ENCODE measurements around the gene SETD2. TPM values are rescaled to one million over a fixed set of nuclear protein-coding genes. Genes with fewer than 3 reads are reported as not detected.

The SETD2 gene
- total RNA-seq, 2 experiments from 2014 or later: 87.3 to 87.4 TPM

GRCh38 chr3:47161983-47162696, 1.8 kb downstream of the SETD2 start:
- Histone ChIP-seq H3K9me3 (ENCODE audit: control insufficient read depth in 1 of 2, insufficient read depth in 1 of 2, low read length in 2 of 2) (no peaks in the 10 kb centered on the region), H3K27ac (ENCODE audit: low read depth in 1 of 2, low read length in 2 of 2) (peak overlapping the region in 1 of 2 donors; percentile 3), H3K4me3 (ENCODE audit: low read length) (peak overlapping the region; percentile 93), H3K4me1 (ENCODE audit: insufficient read depth, low read length) (peaks cover 54% of the 10 kb centered on the region), H3K36me3 (ENCODE audit: insufficient read depth, low read length) (no peaks in the 10 kb centered on the region), H3K27me3 (ENCODE audit: control insufficient read depth in 1 of 2, insufficient read depth in 2 of 2, low read length in 2 of 2) (no peaks in the 10 kb centered on the region)
- H3K4me3 Mint-ChIP-seq: peak overlapping the region; percentile 99
- POLR2A ChIA-PET: interaction anchor here (0.9 to 3.2 kb wide), 3 partner anchors 10 to 219 kb away, joined by 3 to 22 read pairs (median 20); partner anchors contain the start of gene PTPN23
- TF ChIP-seq, protein P1, sequence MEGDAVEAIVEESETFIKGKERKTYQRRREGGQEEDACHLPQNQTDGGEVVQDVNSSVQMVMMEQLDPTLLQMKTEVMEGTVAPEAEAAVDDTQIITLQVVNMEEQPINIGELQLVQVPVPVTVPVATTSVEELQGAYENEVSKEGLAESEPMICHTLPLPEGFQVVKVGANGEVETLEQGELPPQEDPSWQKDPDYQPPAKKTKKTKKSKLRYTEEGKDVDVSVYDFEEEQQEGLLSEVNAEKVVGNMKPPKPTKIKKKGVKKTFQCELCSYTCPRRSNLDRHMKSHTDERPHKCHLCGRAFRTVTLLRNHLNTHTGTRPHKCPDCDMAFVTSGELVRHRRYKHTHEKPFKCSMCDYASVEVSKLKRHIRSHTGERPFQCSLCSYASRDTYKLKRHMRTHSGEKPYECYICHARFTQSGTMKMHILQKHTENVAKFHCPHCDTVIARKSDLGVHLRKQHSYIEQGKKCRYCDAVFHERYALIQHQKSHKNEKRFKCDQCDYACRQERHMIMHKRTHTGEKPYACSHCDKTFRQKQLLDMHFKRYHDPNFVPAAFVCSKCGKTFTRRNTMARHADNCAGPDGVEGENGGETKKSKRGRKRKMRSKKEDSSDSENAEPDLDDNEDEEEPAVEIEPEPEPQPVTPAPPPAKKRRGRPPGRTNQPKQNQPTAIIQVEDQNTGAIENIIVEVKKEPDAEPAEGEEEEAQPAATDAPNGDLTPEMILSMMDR (IDR thresholded peaks at IDR 0.05): no peak
- H3K9me3 Mint-ChIP-seq: no peaks in the 10 kb centered on the region
- CTCF ChIA-PET: no interaction called here
- H3K36me3 Mint-ChIP-seq (ENCODE audit: low read depth): peaks cover 29% of the 10 kb centered on the region
- peak in 1 of 14 experiments; percentile 25 for DNase-seq
- peak overlapping the region; percentile 96 for H3K27ac Mint-ChIP-seq
- ATAC-seq (ENCODE audit: poor library complexity): no peak
- intact Hi-C loops (cut with DNase I, micrococcal nuclease): loop anchor here (5.0 to 10.0 kb wide), 7 partner anchors 40 to 623 kb away; partner anchors contain the start of genes ALS2CL (in 1 of the 2), ELP6 (in 1 of the 2) and SMARCC1 (in 1 of the 2)
- H3K4me1 Mint-ChIP-seq (ENCODE audit: low read depth): peaks cover 74% of the 10 kb centered on the region
- no peaks in the 10 kb centered on the region for H3K27me3 Mint-ChIP-seq

GRCh38 chr3:47159820-47160219, 4.1 kb downstream of the SETD2 start:
- intact Hi-C loops (cut with DNase I, micrococcal nuclease): loop anchor here (5.0 to 10.0 kb wide), 7 partner anchors 38 to 625 kb away; partner anchors contain the start of genes ALS2CL (in 1 of the 2), ELP6 (in 1 of the 2) and SMARCC1 (in 1 of the 2)
- Histone ChIP-seq H3K27me3 (ENCODE audit: control insufficient read depth in 1 of 2, insufficient read depth in 2 of 2, low read length in 2 of 2) (no peaks in the 10 kb centered on the region), H3K27ac (ENCODE audit: low read depth in 1 of 2, low read length in 2 of 2) (no peak overlapping the region), H3K4me1 (ENCODE audit: insufficient read depth, low read length) (peaks cover 49% of the 10 kb centered on the region), H3K36me3 (ENCODE audit: insufficient read depth, low read length) (no peaks in the 10 kb centered on the region), H3K9me3 (ENCODE audit: control insufficient read depth in 1 of 2, insufficient read depth in 1 of 2, low read length in 2 of 2) (no peaks in the 10 kb centered on the region), H3K4me3 (ENCODE audit: low read length) (no peak overlapping the region)
- ATAC-seq (ENCODE audit: poor library complexity) (no peak), DNase-seq (no peak)
- Mint-ChIP-seq H3K27me3 (no peaks in the 10 kb centered on the region), H3K4me1 (ENCODE audit: low read depth) (peaks cover 78% of the 10 kb centered on the region), H3K36me3 (ENCODE audit: low read depth) (peaks cover 34% of the 10 kb centered on the region), H3K27ac (no peak overlapping the region), H3K9me3 (no peaks in the 10 kb centered on the region), H3K4me3 (peak overlapping the region; percentile 53)
- POLR2A ChIA-PET: interaction anchor here (1.0 kb wide), 1 partner anchor 16 kb away, joined by 3 read pairs; no protein-coding TSS in a partner anchor
- TF ChIP-seq, protein P1 (IDR thresholded peaks at IDR 0.05): no peak
- CTCF ChIA-PET: no interaction called here

- intact Hi-C loops (cut with DNase I, micrococcal nuclease): no loop called here
Observed at GRCh38 chr3:47158208-47158607, 5.7 kb downstream of the SETD2 start.

More at GRCh38 chr3:47158208-47158607, 5.7 kb downstream of the SETD2 start:
- peak overlapping the region; percentile 53 for H3K4me3 Mint-ChIP-seq
- H3K27ac Mint-ChIP-seq: peak overlapping the region; percentile 48
- peaks cover 91% of the 10 kb centered on the region for H3K4me1 Mint-ChIP-seq (ENCODE audit: low read depth)
- no peak overlapping the region for H3K4me3 ChIP-seq (ENCODE audit: low read length)
- POLR2A ChIA-PET: no interaction called here
- ATAC-seq (ENCODE audit: poor library complexity) (no peak), DNase-seq (no peak)
- no peaks in the 10 kb centered on the region for H3K9me3 Mint-ChIP-seq
- H3K27ac ChIP-seq (ENCODE audit: low read depth in 1 of 2, low read length in 2 of 2): no peak overlapping the region
- H3K9me3 ChIP-seq (ENCODE audit: control insufficient read depth in 1 of 2, insufficient read depth in 1 of 2, low read length in 2 of 2): no peaks in the 10 kb centered on the region
- TF ChIP-seq, protein P1 (IDR thresholded peaks at IDR 0.05): no peak
- no peaks in the 10 kb centered on the region for H3K36me3 ChIP-seq (ENCODE audit: insufficient read depth, low read length)
- no peaks in the 10 kb centered on the region for H3K27me3 Mint-ChIP-seq
- H3K27me3 ChIP-seq (ENCODE audit: control insufficient read depth in 1 of 2, insufficient read depth in 2 of 2, low read length in 2 of 2): no peaks in the 10 kb centered on the region
- CTCF ChIA-PET: no interaction called here
- peaks cover 55% of the 10 kb centered on the region for H3K4me1 ChIP-seq (ENCODE audit: insufficient read depth, low read length)
- H3K36me3 Mint-ChIP-seq (ENCODE audit: low read depth): peaks cover 31% of the 10 kb centered on the region

Data from CD4-positive, alpha-beta T cell (primary cell).